Middle frontal gyrus (tissue), 1 donor: ENCODE measurements around the gene MAGI1.
"Not testable (repeated sequence)": the region's sequence is repeated elsewhere in the genome, so short reads cannot be mapped to it uniquely, and the experiment has no call there.

Experiments
- DNase-seq: peaks from one replicate; pipeline ENCODE4 v3.0.0-alpha.2; 2015; ENCODE audit warnings: low spot score; ENCODE audit errors: extremely low spot score

Gene MAGI1

GRCh38 chr3:65877160-65877559, 161.6 kb downstream of the MAGI1 start:
- no peak for DNase-seq

GRCh38 chr3:65876028-65876420, 162.7 kb downstream of the MAGI1 start:
- DNase-seq, result no peak

GRCh38 chr3:65875393-65876027, 163.2 kb downstream of the MAGI1 start:
- no peak for DNase-seq

GRCh38 chr3:65873869-65874268, 164.8 kb downstream of the MAGI1 start:
- no peak for DNase-seq

- DNase-seq, result no peak
Measured at GRCh38 chr3:65873028-65873427, 165.7 kb downstream of the MAGI1 start.

- DNase-seq, result no peak
Measured at GRCh38 chr3:65871305-65872141, 167.2 kb downstream of the MAGI1 start.

- no peak for DNase-seq
Measured at GRCh38 chr3:65869798-65870197, 168.9 kb downstream of the MAGI1 start.

- no peak for DNase-seq
Measured at GRCh38 chr3:65867463-65868210, 171.1 kb downstream of the MAGI1 start.

- no peak for DNase-seq
Measured at GRCh38 chr3:65864357-65864904, 174.3 kb downstream of the MAGI1 start.

GRCh38 chr3:65861718-65862117, 177.0 kb downstream of the MAGI1 start:
- DNase-seq, result no peak

GRCh38 chr3:65859612-65860011, 179.1 kb downstream of the MAGI1 start:
- DNase-seq, result not testable (repeated sequence)

- DNase-seq, result no peak
Measured at GRCh38 chr3:65858749-65859148, 180.0 kb downstream of the MAGI1 start.

GRCh38 chr3:65857327-65857726, 181.4 kb downstream of the MAGI1 start:
- no peak for DNase-seq

- DNase-seq, result no peak
Measured at GRCh38 chr3:65856907-65857306, 181.8 kb downstream of the MAGI1 start.

GRCh38 chr3:65855370-65856100, 183.2 kb downstream of the MAGI1 start:
- no peak for DNase-seq

- DNase-seq, result no peak
Measured at GRCh38 chr3:65854606-65855304, 184.0 kb downstream of the MAGI1 start.

GRCh38 chr3:65851827-65852226, 186.9 kb downstream of the MAGI1 start:
- DNase-seq, result no peak

- DNase-seq, result no peak
Measured at GRCh38 chr3:65850261-65850660, 188.5 kb downstream of the MAGI1 start.

- no peak for DNase-seq
Measured at GRCh38 chr3:65848024-65848423, 190.7 kb downstream of the MAGI1 start.

- no peak for DNase-seq
Measured at GRCh38 chr3:65846936-65847335, 191.8 kb downstream of the MAGI1 start.

- DNase-seq, result no peak
Measured at GRCh38 chr3:65844370-65844769, 194.3 kb downstream of the MAGI1 start.
